Measurements from ENCODE around the gene HECW1.
"Not testable (repeated sequence)": the region's sequence is repeated elsewhere in the genome, so short reads cannot be mapped to it uniquely, and the experiment has no call there.

HECW1 gene

DNA sequence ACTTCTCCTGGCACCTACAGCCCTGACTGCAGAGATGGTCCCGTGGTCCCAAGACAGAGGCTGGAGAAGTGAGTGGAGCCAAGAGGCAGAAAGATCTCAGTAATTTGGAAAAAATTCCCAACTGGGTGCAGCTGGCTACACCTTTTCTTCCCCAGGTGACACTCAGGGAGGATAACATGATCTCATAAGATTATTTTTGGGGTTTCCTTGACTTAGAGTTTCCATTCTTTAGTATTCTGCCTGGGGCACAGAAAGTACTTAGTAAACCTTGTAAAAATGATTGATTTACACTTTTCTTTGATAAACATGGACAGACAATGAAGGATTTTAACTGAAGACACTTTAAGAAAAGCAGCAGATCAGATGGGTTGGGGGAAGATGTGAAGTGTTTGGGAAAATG lies 38.6 kb downstream of the HECW1 start:
- DNase-seq: no peak

DNA sequence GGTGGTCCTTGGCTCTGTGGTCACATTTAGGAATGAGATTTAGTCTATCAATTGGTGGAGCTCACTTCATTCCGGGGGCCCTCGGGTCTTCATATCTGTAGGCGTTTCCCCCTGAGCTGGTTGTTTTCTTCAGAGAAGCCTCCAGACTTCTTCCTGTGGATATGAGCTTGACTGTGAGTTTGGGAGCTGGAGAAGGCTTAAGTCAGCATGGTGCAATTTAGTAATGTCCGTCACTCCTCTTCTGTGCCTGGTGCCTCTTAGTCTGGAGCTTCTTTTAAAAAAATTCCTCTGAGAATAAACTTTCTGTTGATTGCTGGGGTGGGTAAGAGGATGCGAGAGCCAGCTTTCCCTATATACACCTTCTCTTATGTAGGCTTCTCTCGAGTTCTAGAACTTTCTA lies 40.2 kb downstream of the HECW1 start:
- DNase-seq: no peak

DNA sequence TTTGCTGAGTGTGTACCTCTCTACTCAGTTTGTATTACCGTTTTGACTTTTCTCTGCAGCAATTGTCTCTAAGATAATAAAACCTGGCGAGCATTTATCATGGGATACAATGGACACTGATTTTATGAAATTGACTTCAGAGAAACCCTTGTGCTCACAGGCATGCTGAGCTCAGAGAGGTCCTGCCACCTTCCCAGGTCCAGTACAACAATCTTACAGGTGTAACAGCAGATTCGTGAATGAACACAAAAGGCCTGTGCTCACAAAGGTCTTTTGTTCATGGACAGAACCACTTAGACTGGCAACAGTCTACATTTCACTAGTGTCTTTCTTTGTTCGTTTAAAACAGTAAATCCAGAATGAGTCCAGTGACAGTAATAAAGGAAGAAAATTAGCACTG lies 43.2 kb downstream of the HECW1 start:
- DNase-seq: no peak

DNA sequence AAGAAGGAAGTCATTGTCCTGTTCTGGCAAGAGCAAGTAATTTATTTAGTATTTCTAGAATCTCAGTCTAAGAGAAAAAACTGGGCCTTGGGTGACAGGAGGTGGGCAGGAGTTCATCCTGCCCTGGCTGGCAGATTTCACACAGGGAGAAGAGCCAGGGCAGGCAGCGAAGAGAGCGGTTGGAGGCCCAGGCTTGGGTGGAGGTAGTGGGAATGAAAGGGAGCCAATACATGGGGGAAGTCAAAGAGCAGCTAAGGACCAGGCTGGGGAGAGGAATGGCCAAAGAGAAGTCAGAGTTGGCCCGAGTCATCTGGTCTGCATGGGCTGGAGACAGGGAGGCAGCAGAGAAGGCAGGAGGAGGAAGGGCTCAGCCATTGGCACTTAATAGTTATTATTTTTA lies 51.4 kb downstream of the HECW1 start:
- no peak for DNase-seq

DNA sequence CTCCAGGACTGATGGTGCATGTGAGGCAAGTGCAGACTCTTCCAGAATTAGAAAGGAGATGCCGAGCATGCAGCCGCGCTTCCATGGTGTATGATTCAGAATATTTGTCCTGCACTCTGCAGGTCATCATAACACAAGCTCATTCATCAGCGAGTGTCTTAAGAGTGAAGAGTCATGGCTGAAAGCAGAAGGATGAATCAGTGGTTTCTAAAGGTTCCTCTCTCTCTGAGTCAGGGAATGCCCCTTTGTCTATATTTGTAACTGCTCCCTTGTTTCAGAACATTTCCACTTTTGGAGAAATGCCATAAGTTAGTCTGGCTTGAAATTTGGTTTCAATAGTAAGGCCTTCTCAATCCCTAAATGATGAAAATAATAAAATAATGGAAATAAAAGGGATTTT lies 52.3 kb downstream of the HECW1 start:
- DNase-seq: no peak

DNA sequence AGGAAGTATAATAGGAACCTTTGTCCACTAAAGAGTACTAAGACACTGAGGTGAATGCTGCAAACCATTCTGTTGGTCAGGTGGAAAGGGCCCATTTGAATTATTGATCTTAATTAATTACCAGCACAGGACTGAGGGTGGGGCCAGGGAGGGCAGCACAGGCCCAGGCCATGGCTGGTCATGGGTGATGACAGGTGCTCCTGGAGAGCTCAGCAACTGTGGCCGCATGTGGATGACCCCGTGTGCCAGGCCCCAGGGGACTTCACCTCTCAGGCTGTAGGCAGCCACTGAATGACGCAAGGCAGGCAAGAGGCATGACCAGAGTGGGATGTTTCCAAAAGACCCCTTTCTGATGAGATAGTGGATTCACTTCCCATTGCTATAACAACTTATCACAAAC lies 54.2 kb downstream of the HECW1 start:
- no peak for DNase-seq

DNA sequence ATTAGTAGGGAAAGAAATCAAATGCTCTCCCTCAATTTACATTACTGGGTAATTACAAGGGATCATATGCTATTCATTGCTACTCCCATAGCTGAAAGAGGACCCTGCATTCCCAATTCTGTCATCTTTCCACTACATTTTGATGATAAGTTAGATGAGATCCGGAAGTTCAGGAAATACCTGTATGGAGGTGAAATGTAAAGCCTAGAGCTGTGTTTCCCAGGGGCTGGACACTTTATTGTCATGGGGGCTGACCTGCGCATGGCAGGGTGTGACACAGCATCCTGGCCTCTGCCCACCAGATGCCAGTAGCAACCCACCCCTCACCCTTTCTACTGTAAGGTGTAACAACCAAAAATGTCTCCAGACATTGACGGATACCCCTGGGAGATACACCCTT lies 56.6 kb downstream of the HECW1 start:
- no peak for DNase-seq

DNA sequence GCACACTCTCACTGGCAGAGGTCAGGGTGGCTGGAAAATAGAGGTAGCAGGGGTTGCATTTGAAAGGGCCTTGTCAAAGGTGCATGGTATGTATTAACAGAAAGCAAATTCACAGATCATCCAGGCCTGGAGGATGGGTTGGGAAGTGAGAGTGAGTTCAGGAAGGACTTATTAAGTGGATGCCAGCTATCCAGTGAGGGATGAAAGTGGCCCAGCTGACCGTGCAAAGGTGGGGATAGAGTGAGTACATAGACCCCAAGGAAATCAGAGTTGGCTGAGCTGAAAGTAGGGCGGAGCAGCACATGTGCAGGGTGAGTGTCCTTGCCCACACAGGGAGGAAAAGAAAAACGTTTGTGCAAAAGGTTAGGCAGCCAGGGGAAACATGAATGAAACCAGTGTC lies 58.1 kb downstream of the HECW1 start:
- no peak for DNase-seq

DNA sequence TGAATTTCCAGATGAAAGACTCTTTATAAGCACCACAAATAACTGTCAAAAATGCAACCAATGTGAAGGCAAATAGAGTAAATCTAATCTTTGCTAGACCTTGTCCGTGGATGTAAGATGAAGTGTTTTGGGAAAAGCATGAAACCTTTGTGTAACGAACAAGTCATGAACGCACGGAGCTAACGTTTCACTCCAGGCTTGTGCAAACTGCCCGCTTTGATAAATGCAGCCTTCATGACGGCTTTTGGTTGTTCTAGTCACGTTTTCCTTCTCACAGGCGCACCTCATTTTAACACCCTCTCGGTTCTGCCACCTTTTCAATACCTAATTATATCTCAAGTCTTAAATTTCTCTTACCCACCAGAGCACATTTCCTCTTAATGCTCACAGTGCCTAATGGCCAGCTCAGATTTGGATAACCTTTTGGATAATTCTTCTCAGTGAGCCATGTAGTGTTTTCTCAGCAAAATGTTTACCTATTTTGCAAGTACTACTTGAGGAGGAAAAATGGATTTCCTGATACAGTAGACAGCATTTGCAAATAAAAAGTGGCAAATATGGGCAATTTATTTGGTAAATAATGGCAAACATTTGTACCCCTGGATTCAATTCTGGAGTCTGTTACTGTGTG lies 63.2 kb downstream of the HECW1 start:
- no peak for DNase-seq

DNA sequence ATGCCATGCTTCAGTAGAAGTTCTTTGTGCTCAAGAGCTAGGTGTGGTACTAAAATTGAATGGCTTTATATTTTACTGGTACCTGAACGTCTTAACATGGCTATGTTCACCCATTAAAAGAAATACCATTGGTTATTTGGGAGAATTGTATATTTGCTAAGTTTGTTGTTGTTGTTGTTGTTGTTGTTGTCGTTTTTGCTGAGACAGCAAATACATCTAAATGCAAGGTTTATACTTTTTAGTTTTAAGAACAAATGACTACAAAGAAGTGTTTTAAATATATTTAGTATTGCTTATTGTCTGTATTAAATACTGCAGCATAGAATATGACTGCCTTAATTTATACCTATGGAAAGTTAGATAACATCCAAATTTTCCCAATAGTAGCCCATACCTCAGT lies 66.9 kb downstream of the HECW1 start:
- no peak for DNase-seq

DNA sequence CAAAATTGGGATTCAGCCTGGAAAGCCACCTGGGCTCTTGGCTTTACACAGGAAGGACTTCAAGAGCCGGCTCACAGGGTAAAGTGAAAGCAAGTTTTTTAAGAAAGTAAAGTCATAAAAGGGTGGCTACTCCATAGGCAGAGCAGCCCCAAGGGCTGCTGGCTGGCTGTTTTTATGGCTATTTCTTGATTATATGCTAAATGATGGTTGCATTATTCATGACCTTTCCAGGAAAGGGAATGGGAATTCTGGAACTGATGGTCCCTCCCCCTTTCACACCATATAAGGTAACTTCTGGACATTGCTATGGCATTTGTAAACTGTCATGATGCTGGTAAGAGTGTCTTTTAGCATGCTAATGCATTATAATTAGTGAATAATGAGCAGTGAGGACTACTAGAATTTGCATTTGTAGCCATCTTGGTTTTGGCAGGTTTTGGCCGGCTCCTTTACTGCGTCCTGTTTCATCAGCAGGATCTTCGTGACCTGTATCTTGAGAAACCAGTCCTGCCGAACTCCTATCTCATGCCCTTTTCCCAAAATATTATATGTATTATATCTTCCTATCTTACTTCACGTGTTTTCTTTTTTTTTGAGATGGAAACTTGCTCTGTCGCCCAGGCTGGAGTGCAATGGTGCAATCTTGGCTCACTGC lies 80.5 kb downstream of the HECW1 start:
- no peak for DNase-seq

DNA sequence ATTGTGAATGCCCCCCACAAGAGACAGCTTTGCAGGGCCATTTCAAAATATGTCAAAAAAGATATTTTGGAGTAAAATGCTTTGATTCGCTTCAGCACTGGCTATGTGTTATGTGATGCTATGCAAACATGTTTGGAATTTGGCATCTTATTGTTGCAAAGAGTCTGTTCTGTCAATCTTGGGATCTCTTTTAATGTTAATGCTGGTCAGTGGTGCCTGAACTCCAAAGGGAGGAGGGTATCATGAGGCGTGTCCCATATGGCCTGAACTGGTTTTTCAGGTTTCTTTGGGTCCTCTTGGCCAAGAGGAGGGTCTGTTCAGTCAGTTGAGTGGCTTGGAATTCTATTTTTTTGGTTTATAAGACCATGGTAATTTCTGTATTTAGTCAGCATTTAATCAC lies 81.4 kb downstream of the HECW1 start:
- no peak for DNase-seq

DNA sequence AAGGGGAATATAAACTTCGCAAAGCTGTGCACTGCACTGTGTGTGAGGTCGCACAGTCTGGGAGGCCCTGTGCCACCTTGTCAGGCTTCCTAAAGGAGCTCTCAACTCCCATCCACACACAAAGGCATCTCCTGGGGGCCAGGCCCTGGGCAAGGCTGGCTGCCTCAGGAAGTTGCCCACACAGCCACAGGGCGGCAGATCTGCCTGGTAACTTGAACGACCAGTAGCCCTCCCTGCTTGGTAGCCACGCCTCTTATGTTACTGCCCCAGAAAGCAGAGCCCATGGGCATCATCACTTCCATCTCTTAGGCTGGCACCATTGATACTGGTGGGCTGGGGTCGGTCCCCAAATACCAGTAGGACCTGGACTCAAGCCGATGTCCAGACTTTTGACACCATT lies 82.8 kb downstream of the HECW1 start:
- no peak for DNase-seq

DNA sequence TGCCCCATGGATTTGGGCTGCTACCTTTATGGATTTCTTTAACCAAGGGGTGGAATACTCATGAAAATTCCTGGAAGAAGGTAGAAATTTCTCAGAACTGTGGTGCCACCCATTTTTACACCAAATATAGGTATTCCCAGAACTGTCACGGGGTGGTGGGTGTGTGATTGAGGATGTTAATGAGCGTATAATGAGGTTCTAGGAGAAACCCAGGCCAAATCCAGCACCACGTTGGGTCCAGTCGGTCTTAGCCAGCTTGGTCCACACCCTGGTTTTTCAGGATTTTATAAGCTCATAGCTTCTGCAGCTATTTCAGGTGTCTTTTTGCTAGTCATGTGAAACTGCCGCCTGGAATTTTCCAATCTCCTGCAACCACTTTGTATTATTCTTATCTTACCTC lies 83.3 kb downstream of the HECW1 start:
- no peak for DNase-seq

DNA sequence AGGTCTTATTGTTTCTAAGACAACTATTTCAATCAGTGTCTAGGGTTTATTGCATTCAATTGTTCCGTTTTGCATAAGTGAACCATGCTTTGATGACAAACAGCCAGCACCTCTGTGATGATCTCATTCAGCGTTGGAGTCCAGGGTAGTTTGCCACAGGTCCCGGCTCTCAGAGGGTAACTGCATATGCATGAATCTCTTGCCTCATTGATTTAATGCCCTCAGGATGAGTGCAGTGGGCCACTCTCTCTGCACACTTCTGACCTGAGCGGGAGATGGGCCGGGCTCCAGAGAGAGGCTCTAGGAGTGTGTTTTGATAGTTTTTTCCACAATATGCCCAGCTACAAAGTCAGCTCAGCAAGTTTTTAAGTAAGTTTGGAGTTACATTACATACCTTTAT lies 83.9 kb downstream of the HECW1 start:
- no peak for DNase-seq

DNA sequence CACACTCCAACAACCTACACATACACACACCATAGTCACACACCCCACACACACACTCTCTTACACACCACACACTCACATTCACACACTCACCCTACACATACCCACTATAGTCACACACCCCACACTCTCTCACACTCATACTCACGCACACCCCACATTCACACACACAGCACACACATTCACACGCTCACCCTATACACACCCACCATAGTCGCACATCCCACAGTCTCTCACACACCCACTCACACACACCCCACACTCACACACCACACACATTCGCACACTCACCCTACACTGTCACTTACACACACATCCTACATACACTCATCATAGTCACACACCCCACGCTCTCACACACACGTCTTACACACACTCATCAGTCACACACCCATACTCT lies 85.6 kb downstream of the HECW1 start:
- no peak for DNase-seq

DNA sequence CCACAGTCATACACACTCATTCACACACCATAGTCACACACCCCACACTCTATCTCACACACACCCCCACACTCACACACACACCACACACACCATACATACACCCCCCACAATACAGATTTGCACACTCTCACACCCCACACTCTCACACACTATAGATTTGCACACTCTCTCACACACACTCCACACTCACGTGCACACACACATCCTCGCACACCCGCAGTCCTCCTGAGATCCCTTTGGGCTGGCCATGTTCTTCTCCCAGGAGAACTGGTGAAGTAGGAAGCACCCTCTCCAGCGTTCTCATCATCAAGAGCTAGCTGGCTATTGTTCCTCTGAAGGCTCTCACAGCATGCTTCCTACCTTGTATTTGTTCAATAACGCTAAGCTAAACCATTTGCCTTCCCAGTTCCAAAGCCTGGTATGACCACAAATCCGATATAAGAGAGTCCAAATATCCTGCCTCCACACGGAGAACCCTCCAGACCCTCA lies 86.2 kb downstream of the HECW1 start:
- no peak for DNase-seq

DNA sequence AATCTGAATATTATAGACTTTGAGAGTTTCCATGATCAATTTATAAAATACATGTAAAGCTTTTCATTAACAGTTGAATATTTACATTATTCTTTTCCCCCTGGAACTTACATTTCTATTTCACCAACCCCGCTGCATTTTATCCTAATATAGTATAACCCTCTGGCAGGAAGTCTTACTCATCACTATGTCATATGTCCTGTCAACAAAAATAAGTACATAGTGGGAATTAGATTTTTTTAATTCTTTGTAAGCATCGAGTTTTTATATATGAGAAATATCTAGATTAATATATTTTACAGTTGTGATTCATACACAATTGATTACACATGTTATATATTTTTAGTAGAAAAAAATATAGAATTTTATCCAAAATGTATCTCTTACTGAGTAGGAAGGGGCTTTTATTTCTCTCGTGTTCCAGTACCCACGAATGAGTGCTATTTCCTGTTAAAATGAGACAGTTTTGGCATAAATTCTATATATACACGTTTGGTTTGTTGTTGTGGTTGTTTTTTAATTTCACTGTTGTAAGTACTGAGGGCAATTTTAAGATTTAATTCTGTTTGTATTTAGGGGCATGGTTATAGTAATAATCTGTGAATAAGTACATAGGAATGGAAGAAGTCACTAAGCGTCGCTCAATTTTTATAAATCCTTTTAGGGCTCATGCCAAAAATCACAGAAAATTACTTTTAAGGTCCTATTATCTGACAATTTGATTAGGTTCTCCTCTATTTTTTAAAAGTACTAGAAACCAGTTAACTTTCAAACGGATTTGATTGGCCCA lies 87.1 kb downstream of the HECW1 start:
- no peak for DNase-seq

DNA sequence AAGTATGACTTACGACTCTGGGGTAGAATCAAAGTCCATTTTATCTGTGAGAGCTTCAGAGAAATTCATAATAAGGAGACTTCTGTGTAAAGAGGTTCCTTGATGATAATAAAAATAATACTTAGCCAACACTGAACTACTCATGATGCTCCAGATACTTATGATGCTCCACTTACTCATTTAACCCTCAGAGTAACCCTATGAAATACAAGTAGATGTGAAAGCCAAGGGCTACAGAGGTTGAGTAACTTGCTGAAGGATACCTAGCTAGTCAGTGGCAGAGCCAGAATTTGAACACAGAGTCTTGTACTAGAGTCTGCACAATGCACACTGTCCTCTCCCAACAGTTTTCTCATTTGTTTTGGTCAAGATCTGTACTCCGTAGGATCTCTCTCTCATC lies 89.5 kb downstream of the HECW1 start:
- no peak for DNase-seq

DNA sequence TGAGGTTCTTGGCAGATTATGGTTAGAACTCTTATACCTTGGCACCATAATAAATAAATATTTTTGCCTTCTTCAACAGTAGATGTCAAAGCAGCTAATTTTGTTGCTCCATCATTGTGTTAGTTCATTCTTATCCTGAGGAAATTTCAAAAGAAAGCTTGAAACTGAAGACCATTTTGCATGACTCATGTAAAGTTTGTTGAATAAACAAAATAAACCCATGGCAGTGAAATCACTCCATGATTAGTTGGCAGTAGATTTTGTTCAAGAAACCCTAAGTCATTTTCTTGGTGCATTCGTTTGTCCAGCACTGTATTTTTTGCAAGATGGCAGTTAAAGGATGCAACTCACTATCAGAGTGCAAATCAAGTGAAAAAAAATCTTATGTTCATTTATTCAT lies 91.6 kb downstream of the HECW1 start:
- no peak for DNase-seq

DNA sequence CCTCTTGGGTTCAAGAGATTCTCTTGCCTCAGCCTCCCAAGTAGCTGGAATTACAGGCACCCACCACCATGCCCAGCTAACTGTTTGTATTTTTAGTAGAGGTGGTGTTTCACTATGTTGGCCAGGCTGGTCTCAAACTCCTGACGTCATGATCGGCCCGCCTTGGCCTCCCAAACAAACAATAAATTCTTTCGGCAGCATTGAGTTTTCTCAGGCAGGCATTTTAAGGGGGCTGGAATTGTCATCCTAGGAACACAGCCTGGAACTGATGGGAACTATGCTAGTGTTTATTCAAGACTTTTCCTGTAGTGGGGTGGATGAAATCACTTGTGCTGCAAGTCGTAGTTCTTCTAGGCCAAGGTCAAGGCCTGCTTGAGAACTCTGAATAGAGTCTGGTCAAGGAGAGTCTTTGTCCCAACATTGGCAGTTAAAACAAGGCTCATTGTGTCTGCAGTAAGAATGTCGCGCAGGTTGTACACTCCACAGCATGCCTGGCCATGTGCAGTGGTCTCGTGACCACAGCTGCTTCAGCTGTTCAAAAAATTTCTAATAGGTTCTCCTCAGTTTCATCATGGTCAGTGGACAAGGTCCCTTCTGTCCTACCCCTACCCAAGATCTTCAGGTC lies 92.8 kb downstream of the HECW1 start:
- DNase-seq: no peak

DNA sequence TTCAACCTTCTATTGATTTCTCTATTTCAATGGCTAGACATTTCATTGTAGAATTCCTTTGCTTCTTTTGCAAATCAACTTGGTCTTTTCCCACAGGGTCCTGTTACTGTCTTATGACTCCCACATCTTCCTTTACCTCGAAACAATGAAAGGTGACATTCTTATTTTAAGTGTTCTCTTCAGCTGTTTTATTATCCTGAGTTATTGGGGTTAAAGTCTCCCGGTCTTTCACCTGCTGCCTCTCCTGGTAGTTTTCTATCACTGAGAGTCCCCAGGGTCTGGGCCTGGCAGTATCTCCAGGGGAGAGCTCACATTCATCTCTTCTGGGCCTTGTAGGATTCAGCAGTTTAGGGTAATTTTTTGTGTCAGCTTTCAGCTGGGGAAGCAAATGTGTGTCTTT lies 95.8 kb downstream of the HECW1 start:
- DNase-seq: no peak

DNA sequence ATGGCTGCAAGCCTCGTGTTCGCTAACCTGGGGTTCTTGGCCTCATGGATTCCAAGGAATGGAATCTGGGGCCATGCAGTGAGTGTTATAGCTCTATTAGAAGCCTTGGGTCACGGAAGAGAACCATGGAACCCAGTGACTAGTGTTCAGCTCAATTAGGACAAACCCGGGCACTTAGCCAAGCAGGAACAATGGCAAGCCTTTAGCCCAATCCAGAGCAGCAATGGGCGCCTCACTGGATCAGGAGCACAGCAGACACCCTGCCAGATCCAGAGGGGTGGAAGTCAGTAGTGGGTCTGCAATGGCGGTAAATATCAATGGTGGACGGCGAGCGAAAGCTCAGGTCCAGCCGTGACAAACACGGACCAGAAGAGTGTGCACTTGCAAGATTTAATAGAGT lies 98.1 kb downstream of the HECW1 start:
- DNase-seq: not testable (repeated sequence)

DNA sequence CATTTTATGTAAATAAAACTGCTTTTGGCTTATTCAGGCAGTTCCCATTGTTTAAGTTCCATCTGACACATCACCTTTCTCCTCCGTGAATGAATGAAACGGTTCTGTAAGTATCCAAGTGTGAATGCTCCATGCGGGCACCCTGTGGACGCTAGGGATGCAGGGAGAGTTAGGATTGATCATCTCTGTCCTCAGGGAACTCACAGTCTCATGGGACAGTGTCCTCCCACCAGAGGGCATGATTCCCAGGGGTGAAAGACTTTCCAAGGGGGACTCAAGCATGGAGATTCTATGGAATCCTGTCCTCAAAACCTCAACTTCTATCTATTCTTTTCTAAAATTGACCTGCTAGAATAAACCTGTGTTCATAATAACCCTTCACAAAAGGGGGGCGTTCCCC lies 98.8 kb downstream of the HECW1 start:
- no peak for DNase-seq
